GM19324 (cell line): ENCODE results near the gene NUMA1.

Experiments
- ATAC-seq: cut with Tn5 transposase; IDR thresholded peaks from one replicate; pipeline ENCODE4 v1.9.1; 2021; ENCODE audit warnings: mild to moderate bottlenecking, moderate library complexity; ENCODE audit not compliant: unreplicated experiment, low FRiP score

NUMA1 gene

GRCh38 chr11:72069787-72070251, 10.5 kb downstream of the NUMA1 start:
- no peak for ATAC-seq

GRCh38 chr11:72069200-72069599, 11.1 kb downstream of the NUMA1 start:
- no peak for ATAC-seq

- no peak for ATAC-seq
These were observed 12.7 kb downstream of the NUMA1 start for GRCh38 chr11:72067676-72068075.

- ATAC-seq: no peak
These were observed 13.1 kb downstream of the NUMA1 start for GRCh38 chr11:72067266-72067665.

GRCh38 chr11:72066855-72067254, 13.5 kb downstream of the NUMA1 start:
- ATAC-seq: no peak

GRCh38 chr11:72061739-72062396, 18.5 kb downstream of the NUMA1 start:
- ATAC-seq: no peak

- ATAC-seq: no peak
These were observed 21.8 kb downstream of the NUMA1 start for GRCh38 chr11:72058416-72059034.

GRCh38 chr11:72048766-72049460, 31.4 kb downstream of the NUMA1 start:
- ATAC-seq: no peak

- no peak for ATAC-seq
These were observed 34.5 kb downstream of the NUMA1 start for GRCh38 chr11:72045849-72046248.

- no peak for ATAC-seq
These were observed 38.1 kb downstream of the NUMA1 start for GRCh38 chr11:72042064-72042745.

GRCh38 chr11:72041364-72042063, 38.8 kb downstream of the NUMA1 start:
- ATAC-seq: no peak

GRCh38 chr11:72040491-72041363, 39.6 kb downstream of the NUMA1 start:
- ATAC-seq: no peak

GRCh38 chr11:72039856-72040401, 40.4 kb downstream of the NUMA1 start:
- ATAC-seq: no peak

- no peak for ATAC-seq
These were observed 41.1 kb downstream of the NUMA1 start for GRCh38 chr11:72039031-72039855.

GRCh38 chr11:72038491-72038890, 41.9 kb downstream of the NUMA1 start:
- no peak for ATAC-seq

GRCh38 chr11:72037554-72038311, 42.6 kb downstream of the NUMA1 start:
- ATAC-seq: no peak

- ATAC-seq: no peak
These were observed 43.7 kb downstream of the NUMA1 start for GRCh38 chr11:72036687-72037086.
